ENCODE data around the gene ACAN. TPM values are rescaled to one million over a fixed set of nuclear protein-coding genes. Genes with fewer than 3 reads are reported as not detected.

The ACAN gene
- total RNA-seq, 2 donors from 2014 or later, result 0.17 to 0.35 TPM

DNA sequence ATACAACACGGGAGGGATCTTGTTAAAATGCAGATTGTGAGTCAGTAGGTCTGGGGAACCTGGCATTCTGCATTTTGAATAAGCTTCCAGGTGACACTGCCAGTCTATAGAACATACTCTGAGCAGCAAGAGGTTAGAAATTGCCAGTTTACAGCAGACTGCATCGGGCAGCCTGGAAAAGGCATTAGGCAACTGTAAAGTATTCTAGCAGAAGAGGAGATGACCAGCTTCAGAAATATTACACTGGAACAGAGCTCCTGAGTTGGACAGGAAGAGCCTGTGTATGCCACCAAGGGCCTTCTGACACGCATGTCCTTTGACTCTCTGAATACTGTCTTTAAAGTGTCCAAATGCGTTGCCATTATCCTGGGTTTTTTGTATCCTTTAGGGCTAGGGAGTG, 2.5 kb upstream of the ACAN start:
- intact Hi-C loops (cut with DNase I), result no loop called here
- H3K27me3 ChIP-seq, result peaks cover 16% of the 10 kb centered on the region

DNA sequence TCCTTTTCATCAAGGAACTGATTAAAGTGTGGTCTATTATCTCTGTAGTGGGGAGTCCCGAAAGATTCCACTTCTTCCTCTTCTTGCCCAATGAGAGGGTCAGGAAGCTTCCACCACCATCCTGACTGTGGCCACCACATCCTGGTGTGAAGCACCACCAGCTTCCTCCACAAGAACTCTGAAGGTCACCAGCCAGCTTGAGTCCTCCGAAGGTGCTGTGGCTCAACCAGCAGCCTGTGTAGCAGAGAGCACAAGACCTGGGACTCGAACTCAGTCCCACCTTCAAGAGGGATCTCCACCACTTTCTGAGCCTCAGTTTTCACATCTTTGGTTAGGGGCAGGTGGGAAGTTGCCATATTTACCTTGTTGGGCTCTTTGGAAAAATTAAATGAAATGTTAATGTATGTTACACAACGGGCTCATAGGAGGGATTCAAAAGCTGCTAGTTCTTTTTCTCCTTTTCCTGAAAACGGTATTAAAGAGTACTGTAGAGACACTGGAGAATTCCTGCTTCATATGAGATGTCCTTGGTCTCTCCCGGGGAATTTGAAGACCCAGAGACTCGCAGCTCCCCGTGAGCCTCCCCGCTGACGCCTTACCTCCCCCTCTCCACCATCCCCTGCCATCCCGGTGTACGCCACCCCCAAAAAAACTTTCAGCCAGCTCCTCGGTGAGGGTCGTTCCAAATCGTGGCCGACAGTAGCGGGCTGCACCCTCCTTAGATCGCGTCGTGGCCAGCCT, 816 bp upstream of the ACAN start:
- no peak overlapping the region for H3K4me3 ChIP-seq
- intact Hi-C loops (cut with DNase I), result no loop called here
- H3K9me3 ChIP-seq, result no peaks in the 10 kb centered on the region
- no peak overlapping the region for H3K9ac ChIP-seq (ENCODE audit: low read depth in 2 of 2, low read length in 2 of 2)
- H3K27me3 ChIP-seq, result peaks cover 16% of the 10 kb centered on the region
- H3K27ac ChIP-seq, result no peak overlapping the region
- TF ChIP-seq, protein P1, sequence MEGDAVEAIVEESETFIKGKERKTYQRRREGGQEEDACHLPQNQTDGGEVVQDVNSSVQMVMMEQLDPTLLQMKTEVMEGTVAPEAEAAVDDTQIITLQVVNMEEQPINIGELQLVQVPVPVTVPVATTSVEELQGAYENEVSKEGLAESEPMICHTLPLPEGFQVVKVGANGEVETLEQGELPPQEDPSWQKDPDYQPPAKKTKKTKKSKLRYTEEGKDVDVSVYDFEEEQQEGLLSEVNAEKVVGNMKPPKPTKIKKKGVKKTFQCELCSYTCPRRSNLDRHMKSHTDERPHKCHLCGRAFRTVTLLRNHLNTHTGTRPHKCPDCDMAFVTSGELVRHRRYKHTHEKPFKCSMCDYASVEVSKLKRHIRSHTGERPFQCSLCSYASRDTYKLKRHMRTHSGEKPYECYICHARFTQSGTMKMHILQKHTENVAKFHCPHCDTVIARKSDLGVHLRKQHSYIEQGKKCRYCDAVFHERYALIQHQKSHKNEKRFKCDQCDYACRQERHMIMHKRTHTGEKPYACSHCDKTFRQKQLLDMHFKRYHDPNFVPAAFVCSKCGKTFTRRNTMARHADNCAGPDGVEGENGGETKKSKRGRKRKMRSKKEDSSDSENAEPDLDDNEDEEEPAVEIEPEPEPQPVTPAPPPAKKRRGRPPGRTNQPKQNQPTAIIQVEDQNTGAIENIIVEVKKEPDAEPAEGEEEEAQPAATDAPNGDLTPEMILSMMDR (IDR thresholded peaks at IDR 0.05), result no peak
- H3K36me3 ChIP-seq, result no peaks in the 10 kb centered on the region
- no peaks in the 10 kb centered on the region for H3K4me1 ChIP-seq
- no peak for DNase-seq

More for the DNA sequence above, 2.5 kb upstream of the ACAN start:
- H3K4me1 ChIP-seq, result no peaks in the 10 kb centered on the region
- DNase-seq, result no peak
- no peak overlapping the region for H3K4me3 ChIP-seq
- H3K9ac ChIP-seq (ENCODE audit: low read depth in 2 of 2, low read length in 2 of 2), result no peak overlapping the region
- TF ChIP-seq, protein P1 (IDR thresholded peaks at IDR 0.05), result no peak
- no peaks in the 10 kb centered on the region for H3K36me3 ChIP-seq
- no peak overlapping the region for H3K27ac ChIP-seq
- no peaks in the 10 kb centered on the region for H3K9me3 ChIP-seq

DNA sequence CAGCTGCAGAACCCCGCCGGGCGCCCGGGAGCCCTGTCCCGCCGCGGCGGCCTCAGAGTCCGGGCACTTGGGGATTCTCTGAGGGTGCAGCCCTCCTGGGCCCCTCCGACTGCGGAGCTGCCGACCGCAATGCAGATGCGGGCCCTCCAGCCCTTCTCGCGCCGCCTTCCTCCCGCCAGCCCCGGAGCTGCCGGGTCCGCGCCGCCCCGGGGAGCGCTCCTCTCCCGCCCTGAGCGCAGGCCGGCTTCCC, 320 bp upstream of the ACAN start:
- Histone ChIP-seq H3K4me3 (no peak overlapping the region), H3K4me1 (no peaks in the 10 kb centered on the region), H3K27me3 (peaks cover 16% of the 10 kb centered on the region), H3K27ac (no peak overlapping the region), H3K9ac (ENCODE audit: low read depth in 2 of 2, low read length in 2 of 2) (no peak overlapping the region), H3K36me3 (no peaks in the 10 kb centered on the region), H3K9me3 (no peaks in the 10 kb centered on the region)
- intact Hi-C loops (cut with DNase I), result no loop called here
- TF ChIP-seq, protein P1 (IDR thresholded peaks at IDR 0.05), result no peak
- DNase-seq, result no peak

- no peak overlapping the region for H3K9ac ChIP-seq (ENCODE audit: low read depth in 2 of 2, low read length in 2 of 2)
- intact Hi-C loops (cut with DNase I), result no loop called here
- H3K9me3 ChIP-seq, result no peaks in the 10 kb centered on the region
- H3K4me1 ChIP-seq, result no peaks in the 10 kb centered on the region
- H3K4me3 ChIP-seq, result no peak overlapping the region
- no peaks in the 10 kb centered on the region for H3K36me3 ChIP-seq
- H3K27me3 ChIP-seq, result peaks cover 16% of the 10 kb centered on the region
- TF ChIP-seq, protein P1 (IDR thresholded peaks at IDR 0.05), result no peak
- no peak overlapping the region for H3K27ac ChIP-seq
- DNase-seq, result no peak
These were observed 648 bp downstream of the ACAN start for GRCh38 chr15:88803920-88804247.

DNA sequence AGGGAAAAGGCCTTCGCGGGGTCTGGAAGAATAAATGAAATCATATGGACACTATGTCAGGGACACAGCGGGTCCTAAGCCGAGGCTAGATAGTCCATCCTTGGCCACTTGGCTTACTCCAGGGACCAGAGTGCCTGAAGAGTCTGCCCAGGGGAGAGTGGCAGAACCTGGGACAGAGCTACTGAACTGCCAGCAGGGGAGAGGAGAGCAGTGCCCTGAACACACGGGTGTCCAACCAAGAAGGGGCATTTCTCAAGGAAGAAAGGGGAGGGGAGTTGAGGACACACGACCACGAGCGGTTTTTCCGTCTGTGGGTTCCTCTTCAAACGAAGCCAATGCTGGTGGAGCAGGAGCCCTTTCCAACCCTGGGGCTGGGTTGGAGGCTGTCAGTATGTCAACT, 1.0 kb downstream of the ACAN start:
- TF ChIP-seq, protein P1 (IDR thresholded peaks at IDR 0.05), result no peak
- no peak for DNase-seq

More for the DNA sequence above, 1.0 kb downstream of the ACAN start:
- H3K4me3 ChIP-seq, result no peak overlapping the region
- H3K36me3 ChIP-seq, result no peaks in the 10 kb centered on the region
- no peak overlapping the region for H3K9ac ChIP-seq (ENCODE audit: low read depth in 2 of 2, low read length in 2 of 2)
- H3K4me1 ChIP-seq, result no peaks in the 10 kb centered on the region
- intact Hi-C loops (cut with DNase I), result no loop called here
- H3K9me3 ChIP-seq, result no peaks in the 10 kb centered on the region
- no peak overlapping the region for H3K27ac ChIP-seq
- peaks cover 16% of the 10 kb centered on the region for H3K27me3 ChIP-seq
